GM21717 (cell line): Measurements from ENCODE around the gene BRICD5.

ENCODE experiments used
- ATAC-seq: cut with Tn5 transposase; IDR thresholded peaks from one replicate; pipeline ENCODE4 v1.9.1; 2021; ENCODE audit warnings: mild to moderate bottlenecking, moderate library complexity; ENCODE audit not compliant: unreplicated experiment

BRICD5 gene

GRCh38 chr16:2183671-2184070 is 27.0 kb downstream of the BRICD5 start:
- ATAC-seq, result no peak

DNA sequence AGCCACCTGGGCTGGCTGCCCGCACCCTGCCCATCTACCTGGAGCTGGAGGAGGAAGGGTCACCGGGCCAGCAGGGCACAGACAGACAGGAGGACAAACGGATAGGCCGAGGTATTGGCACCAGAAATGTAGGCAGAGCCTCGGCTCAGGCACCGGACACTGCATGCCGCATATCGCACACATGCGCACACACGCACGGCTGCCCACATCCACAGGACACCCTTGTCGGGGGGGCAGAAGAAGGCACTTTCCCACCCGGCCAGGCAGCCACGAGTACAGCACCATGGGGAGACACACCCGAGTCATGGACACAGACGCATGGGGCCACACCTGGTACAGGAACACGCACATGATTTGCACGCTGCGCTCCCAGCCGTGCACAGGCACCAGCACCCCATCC is 28.7 kb downstream of the BRICD5 start:
- ATAC-seq, result no peak

- no peak for ATAC-seq
These were observed 29.4 kb downstream of the BRICD5 start for GRCh38 chr16:2180962-2181923.

DNA sequence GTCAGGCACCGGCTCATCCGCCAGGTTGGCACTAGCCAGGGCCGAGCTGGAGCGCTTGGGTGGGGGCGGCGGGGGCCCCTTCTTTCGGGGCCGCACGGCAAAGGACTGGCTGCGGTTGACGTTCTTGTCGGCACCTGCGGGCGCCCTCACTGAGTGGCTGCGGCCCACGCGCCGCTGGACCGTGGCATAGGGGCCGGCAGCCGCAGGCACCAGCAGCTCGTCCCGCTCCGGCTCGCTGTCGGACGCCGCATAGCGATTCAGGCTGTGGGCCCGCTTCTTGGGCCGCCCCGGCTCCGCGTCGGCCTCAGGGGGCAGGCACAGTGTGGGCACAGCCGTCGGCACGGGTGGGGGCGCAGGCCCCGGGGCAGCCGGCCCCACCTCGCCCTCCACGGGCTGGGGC is 30.2 kb downstream of the BRICD5 start:
- ATAC-seq, result no peak

GRCh38 chr16:2179576-2179975 is 31.1 kb downstream of the BRICD5 start:
- ATAC-seq, result no peak

GRCh38 chr16:2179107-2179501 is 31.6 kb downstream of the BRICD5 start:
- ATAC-seq, result no peak

- no peak for ATAC-seq
These were observed 32.1 kb downstream of the BRICD5 start for GRCh38 chr16:2178321-2179106.

DNA sequence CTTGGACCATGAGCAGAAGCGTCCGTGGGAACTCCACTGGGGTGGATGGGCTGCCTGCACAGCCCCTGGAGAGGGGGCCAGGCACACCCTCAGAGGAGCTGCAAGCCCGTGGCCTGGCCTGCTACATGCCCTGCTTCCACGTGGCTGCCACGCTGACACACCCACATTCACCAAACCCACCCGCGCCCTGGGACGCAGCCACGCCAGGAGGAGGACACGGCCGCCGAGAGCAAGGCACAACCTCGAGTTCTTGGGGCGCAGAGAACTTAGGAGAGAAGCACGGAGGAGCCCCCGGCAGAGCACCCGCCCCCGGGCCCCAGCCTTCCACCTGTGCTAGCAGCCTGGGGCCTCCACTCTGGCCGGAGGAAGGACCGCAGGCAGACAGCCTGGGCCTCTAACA is 33.1 kb downstream of the BRICD5 start:
- ATAC-seq, result no peak

GRCh38 chr16:2177101-2177500 is 33.6 kb downstream of the BRICD5 start:
- ATAC-seq, result no peak

GRCh38 chr16:2176047-2176446 is 34.6 kb downstream of the BRICD5 start:
- no peak for ATAC-seq

DNA sequence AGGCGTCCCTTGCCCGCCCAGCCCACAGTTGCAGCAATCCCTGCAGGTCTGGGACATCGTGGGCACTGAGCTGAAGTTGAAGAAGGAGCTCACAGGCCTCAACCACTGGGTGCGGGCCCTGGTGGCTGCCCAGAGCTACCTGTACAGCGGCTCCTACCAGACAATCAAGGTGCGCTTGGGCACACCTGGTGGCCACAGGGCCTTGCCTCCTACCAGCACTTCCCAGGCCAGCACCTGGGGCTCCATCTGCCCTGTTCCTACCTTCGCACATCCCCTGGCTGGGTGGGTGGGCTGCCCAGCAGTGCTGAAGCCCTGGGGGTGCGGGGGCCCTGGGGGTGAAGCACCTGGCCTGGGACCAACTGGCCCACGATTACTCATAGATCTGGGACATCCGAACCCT is 35.2 kb downstream of the BRICD5 start:
- no peak for ATAC-seq

GRCh38 chr16:2174396-2175131 is 36.1 kb downstream of the BRICD5 start:
- ATAC-seq, result no peak

DNA sequence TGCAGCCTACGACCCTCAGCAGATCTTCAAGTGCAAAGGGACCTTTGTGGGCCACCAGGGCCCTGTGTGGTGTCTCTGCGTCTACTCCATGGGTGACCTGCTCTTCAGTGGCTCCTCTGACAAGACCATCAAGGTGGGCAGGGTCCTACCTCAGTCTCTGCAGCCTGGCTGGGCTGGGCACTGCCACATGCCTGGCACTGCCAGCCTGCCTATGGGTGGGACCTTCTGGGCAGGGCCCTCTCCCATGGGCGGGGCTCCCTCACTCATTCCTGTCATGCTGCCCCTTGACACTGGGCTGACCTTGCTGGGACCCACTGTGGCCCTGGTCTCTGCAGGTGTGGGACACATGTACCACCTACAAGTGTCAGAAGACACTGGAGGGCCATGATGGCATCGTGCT is 36.7 kb downstream of the BRICD5 start:
- no peak for ATAC-seq

DNA sequence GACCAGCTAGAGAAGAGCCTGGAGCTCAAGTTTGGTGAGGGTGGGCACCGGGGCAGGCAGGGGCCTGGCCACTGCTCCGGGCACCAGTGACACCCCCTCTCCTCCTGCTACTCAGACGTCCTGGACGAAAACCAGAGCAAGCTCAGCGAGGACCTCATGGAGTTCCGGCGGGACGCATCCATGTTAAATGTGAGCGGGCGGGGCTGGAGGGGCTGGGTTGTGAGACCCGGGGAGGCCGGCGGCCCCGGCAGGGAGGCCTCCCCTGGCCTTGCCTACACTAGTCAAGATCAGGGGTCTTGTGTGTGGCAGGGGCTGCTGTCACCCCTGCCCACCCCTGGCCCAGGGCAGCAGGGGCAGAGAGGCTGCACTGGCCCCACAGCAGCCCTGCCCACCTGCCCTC is 37.3 kb downstream of the BRICD5 start:
- ATAC-seq, result no peak

- no peak for ATAC-seq
These were observed 37.9 kb downstream of the BRICD5 start for GRCh38 chr16:2172688-2173335.

GRCh38 chr16:2171601-2172178 is 39.0 kb downstream of the BRICD5 start:
- no peak for ATAC-seq

- ATAC-seq, result no peak
These were observed 39.9 kb downstream of the BRICD5 start for GRCh38 chr16:2170587-2171435.

DNA sequence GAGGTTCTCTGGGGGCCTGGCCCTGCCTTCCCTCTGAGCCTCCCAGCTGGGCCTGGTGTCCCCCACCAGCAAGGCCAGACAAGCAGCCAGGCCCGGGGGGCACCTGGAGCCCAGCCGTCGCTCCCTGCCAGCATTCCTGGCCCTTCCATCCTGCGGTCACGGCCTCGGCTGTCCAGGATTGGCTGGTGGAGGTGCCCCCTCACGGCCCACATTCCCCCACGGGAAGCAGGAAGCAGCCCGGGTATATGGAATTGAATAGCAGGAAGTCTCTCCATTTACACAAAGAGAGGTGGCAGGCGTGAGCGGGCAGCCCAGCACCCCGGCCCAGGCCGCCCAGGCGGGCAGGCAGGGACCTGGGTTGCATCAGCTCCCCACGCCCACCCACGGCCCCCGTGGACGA is 40.6 kb downstream of the BRICD5 start:
- no peak for ATAC-seq

DNA sequence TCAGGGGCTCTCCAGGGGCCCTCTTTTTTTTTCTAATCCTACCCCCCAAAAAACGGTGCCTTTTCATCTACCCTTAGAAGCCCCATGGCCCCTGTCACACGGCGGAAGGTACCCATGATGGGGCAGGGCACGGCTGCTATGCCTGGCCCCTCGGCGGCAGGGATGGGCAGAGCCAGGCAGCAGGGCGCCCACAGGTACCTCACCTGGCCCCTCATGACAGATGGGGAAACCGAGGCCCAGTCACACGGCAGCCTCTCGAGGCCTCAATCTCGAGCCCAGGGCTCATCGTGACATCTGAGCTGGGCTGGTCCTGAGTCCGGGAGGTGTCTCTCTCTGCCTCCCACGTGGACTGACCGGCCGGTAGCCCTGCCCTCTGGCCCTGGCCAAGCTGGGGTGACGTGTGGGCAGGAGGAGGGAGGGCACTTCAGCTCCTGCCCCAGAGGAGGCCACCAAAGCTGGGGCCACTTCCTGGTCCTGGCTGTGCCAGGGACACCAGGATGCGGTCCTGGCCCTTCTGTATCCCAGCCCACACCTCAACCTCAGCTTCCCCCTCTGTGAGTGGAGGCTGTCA is 43.5 kb downstream of the BRICD5 start:
- ATAC-seq, result no peak
